T-helper 2 cell treated with Interferon-gamma antibody and Interleukin-4, amounts not matched to agents 100 ng/mL and 5 ng/mL, for 36 hours (primary cell): Measurements from ENCODE around the gene LPAR3. TPM values are rescaled to one million over a fixed set of nuclear protein-coding genes. Genes with fewer than 3 reads are reported as not detected.
"Not testable (repeated sequence)": the region's sequence is repeated elsewhere in the genome, so short reads cannot be mapped to it uniquely, and the experiment has no call there.

Source experiments
- intact Hi-C: fragments of 100-400 bp; cut with micrococcal nuclease; formaldehyde crosslinking; loops from one replicate; pipeline ENCODE4 v1.15.1; 2023
- total RNA-seq: library from RNA; stranded (reverse); gene quantifications from 2 replicates; pipeline ENCODE4 v1.2.3, GENCODE V29; 2022

LPAR3 gene
- total RNA-seq, 1 donor from 2014 or later = 0.25 TPM

DNA sequence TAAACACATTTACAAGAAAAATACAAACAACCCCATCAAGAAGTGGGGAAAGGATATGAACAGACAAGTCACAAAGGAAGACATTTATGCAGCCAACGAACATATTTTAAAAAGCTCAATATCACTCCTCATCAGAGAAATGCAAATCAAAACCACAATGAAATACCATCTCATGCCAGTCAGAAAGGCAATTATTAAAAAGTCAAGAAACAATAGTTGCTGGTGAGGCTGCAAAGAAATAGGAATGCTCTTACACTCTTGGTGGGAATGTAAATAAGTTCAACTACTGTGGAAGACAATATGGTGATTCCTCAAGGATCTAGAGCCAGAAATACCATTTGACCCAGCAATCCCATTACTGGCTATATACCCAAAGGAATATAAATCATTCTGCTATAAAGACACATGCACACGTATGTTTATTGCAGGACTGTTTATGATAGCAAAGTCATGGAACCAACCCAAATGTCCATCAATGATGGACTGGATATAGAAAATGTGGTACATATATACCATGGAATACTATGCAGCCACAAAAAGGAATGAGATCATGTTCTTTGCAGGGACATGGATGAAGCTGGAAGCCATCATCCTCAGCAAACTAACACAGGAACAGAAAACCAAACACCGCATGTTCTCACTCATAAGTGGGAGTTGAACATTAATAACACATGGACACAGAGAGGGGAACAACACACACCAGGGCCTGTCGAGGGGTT, 15.9 kb upstream of the LPAR3 start:
- intact Hi-C loops = not testable (repeated sequence)

DNA sequence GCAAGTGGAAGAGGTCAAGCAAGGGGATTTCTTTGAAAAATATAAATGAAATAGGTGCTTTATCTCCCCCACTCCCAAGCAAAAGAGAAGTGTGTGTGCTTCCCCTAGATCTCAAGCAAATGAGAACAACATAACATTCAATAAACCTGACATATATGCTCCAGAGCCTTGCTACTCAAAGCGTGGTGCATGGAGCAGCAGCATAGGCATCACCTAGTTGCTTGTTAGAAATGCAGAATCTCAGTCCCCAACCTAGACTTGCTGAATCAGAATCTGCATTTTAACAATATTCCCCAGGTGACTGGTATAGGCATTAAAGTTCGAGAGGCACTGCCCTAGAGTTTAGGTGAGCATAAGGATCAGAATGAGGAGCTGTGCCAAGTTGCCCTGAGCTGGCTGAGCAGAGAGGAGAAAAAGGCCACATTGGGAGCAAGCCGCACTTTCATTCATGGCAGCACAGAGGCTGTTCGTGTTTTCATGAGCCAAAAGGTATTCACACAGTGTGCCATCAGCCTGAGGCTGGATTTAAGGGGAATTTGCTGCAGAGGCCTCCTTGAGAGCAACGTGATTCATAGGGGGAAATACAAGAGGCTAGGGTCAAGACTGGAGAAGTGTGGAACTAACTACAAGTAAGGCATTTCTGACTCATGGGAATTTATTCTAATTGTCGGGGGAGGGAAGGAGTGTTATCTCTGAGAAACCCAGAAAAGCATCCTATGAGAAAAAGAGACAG, 14.3 kb upstream of the LPAR3 start:
- intact Hi-C loops = no loop called here

DNA sequence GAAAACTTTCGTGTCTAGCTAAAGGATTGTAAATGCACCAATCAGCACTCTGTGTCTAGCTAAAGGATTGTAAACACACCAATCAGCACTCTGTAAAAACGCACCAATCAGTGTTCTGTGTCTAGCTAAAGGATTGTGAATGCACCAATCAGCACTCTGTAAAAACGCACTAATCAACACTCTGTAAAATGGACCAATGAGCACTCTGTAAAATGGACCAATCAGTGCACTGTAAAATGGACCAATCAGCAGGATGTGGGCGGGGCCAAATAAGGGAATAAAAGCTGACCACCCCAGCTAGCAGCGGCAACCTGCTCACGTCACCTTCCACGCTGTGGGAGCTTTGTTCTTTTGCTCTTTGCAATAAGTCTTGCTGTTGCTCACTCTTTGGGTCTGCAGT, 9.7 kb upstream of the LPAR3 start:
- intact Hi-C loops = not testable (repeated sequence)

DNA sequence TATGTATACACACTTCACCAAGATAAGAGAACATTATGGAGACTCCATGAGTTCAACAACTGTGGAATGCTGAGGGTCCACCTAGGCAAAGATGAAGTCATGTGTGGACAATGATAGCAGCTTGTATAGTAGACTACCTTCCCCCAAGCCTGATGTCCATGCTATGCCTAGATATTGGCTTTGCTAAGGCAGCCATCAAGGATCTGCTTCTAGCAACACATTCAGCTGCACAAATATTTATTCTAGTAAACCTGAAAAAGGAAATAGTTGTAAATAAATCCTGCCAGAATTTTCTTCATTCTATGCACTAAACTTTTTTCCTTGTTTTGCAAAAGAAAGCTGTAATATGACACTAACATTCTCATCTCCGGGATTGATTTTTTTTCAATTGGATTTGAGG, 7.0 kb upstream of the LPAR3 start:
- intact Hi-C loops = no loop called here

DNA sequence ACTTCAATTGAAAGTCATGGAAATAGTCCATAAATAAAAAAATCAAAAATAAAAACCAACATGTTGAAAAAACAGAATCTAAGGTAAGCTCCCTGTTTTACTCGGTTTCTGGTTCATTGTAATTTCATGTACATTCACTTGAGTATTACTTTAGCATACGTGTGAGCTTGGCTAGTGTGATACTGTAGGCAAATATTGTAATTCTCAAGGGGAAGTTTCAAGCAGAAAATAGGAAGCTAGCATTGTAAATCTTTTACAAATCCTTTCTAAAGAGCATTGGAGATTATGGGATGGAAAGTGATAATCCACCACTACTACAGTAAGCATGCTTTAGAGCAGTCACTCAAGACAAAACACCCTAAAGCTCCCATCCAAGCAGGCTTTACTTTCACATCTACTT, 3.3 kb upstream of the LPAR3 start:
- intact Hi-C loops = no loop called here

DNA sequence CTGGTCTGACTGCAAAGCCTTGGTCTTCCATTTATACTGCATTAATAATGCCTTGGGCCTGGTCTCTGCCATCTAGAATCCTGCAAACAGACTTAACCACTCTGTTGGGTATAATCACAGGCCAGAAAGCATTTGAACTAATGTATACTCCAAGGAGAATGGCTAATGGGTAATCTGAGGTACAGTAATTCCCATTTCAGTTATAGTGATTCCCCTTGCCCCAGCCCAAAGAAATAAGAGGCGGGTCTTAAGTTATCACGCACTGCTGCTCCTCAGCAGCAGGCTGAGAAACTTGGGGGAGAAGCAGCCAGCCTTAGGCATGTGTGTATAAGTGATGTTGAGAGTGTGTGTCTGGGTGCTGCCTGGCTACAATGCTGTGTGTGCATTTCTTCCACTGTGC, 2.4 kb downstream of the LPAR3 start:
- intact Hi-C loops = loop anchor here (5.0 kb wide), 1 partner anchor 48 kb away; no protein-coding TSS in a partner anchor

GRCh38 chr1:84889437-84889836, 3.6 kb downstream of the LPAR3 start:
- intact Hi-C loops = no loop called here

- intact Hi-C loops = no loop called here
Observed at GRCh38 chr1:84888753-84889152, 4.3 kb downstream of the LPAR3 start.

DNA sequence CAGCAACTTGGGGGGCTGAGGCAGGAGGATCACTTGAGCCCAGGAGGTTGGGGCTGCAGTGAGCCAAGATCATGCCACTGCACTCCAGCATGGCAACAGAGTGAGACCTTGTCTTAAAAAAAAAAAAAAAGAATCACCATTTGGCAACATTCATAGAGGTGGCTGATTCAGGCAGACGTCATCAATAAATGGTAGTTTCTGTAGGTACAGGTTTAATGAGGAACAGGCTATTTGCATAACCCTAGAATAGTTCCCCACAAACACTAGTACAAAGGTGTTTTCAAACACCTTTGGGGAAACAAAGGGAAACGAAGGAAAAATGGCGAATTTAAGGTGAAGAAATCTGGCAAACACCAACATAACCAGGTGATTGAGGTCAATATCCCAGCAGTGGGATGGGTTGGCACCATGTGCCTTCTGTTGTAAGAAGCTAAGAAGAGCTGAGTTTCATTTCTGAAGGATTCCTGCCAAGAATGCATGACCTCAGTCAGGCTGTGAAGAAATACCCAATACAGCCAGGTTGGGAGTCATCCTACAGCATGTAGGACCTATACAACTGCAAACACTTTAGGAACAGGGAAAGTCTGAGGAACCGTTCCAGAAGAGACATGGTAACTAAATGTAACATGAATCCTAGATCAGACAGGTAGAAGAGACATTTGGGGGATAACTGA, 5.6 kb downstream of the LPAR3 start:
- intact Hi-C loops = no loop called here

DNA sequence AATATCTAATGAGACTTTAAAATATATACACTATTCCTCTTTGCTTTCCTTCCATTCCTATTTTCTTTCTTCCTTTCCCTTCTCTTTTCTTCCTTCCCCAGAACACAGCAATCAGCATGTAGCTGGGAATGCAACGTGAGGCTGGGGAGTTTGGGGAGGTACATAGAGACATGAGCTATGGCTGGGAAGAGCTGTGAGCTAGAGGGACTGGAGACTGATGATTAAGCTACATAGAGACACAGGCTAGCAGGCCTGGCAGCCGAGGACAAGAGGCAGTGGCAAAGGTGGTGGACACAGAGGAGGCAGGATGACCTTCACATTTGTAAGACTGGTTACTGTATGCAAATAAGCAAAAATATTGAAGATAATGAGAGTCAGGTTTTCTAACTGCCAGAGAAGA, 7.5 kb downstream of the LPAR3 start:
- intact Hi-C loops = no loop called here

- intact Hi-C loops = no loop called here
Observed at GRCh38 chr1:84884671-84885389, 8.2 kb downstream of the LPAR3 start.

DNA sequence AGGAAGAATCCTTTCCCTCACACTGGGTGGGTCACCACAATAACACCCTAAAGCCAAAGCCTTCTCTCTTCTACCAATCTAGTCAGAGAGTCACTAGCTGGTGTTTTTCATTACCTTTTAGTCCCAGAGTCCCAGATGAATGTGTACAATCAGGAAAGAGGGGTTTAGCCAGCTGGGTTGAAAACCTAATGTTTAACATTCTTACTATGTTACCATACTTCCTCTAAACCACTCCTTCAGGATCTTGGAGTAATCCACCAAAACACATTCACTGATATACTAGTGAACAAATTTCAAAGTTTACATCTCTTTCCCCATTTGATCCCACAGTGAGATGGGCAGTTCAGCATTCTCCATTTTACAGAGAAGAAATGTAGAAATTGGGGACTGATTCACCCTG, 9.7 kb downstream of the LPAR3 start:
- intact Hi-C loops = no loop called here

GRCh38 chr1:84877592-84877991, 15.4 kb downstream of the LPAR3 start:
- intact Hi-C loops = no loop called here

DNA sequence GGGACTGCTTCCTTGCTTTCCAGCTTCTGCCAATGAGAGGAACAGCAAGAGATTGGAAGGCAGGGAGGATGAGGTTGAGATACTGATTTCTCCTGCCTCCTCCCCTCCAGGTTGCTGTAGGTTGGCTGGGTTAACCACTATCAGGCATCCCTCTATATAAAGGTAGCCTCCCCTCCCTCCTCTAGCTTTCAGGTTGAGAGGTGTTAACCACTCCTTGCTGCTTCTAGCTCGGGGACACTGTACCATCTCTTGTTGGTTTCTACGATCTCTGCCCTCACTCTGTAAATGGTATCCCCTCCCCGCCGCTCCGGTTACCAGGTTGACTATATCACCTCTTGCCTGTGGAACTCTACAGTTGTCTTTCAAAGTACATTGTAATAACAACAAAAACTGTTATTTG, 16.7 kb downstream of the LPAR3 start:
- intact Hi-C loops = no loop called here

GRCh38 chr1:84873366-84873765, 19.6 kb downstream of the LPAR3 start:
- intact Hi-C loops = loop anchor here (5.0 kb wide), 1 partner anchor 36 kb away; no protein-coding TSS in a partner anchor

DNA sequence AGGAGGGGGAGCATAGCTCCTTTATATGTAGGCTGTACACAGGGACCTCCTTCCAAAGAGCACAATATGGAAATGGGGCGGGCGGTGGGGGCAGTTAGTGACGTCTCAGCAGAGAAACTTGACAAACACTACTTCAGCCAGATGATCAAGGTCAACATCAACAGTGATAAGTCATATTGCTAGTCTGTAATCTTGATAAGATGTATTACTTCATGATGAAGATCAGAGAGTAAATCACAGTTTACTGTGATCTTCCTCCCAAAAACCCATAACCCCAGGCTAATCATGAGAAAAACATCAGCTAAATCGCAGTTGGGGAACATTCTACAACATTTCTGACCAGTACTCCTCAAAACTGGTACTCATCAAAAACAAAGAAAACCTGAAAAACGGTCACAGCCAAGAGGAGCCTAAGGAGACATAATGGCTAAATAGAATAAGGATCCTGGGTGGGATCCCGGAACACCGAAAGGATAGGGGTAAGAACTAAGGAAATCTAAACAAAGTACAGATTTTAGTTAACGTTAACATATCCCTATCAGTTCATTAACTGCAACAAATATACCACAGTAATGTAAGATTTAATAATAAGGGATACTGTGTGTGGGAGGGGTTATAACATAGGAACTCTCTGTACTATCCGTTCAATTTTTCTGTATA, 20.2 kb downstream of the LPAR3 start:
- intact Hi-C loops = loop anchor here (5.0 kb wide), 1 partner anchor 36 kb away; no protein-coding TSS in a partner anchor

- intact Hi-C loops = loop anchor here (5.0 kb wide), 1 partner anchor 34 kb away; no protein-coding TSS in a partner anchor
Observed at GRCh38 chr1:84871181-84871580, 21.8 kb downstream of the LPAR3 start.

DNA sequence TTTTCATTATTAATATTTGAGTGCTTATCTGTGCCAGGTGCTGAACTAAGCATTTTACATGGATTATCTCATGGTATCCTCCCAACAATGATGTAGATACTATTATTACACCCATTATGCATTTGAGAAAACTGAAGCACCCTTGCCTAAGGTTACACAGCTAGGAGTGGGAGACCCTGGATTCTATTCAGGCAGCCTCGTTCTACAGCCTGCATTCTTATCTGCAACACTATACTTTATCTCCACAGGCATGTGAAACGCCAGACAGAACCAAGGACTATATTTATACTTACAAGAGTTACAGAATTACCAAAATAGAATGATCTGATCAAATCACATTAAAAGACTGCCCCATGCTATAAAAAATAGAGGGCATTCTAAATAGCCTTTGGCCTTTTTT, 22.4 kb downstream of the LPAR3 start:
- intact Hi-C loops = loop anchor here (5.0 kb wide), 1 partner anchor 33 kb away; no protein-coding TSS in a partner anchor

DNA sequence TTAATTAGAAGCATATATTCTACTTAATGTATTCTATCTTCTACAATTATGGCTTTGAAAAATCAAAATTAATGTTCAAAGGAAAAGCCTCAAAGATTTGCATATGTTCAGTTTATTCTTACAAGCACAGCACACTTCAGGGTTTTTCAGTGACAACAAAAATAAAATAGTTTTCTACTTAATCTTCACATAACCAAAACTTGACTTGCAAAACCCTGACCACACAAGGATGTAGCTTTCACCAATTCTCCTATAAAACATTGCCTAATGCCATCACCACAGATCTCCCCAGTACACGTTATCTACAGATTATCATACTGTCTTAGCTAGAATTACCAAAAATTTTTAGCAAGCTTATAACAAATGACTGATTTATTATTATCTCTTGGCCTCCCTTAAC, 23.3 kb downstream of the LPAR3 start:
- intact Hi-C loops = loop anchor here (5.0 kb wide), 1 partner anchor 32 kb away; no protein-coding TSS in a partner anchor

GRCh38 chr1:84862810-84863251, 30.2 kb downstream of the LPAR3 start:
- intact Hi-C loops = loop anchor here (1.0 to 5.0 kb wide), 5 partner anchors 9 to 291 kb away; partner anchors contain the start of genes CTBS and SSX2IP
